ENCODE measurements around the gene BACH2.

Gene BACH2

GRCh38 chr6:90219209-90219985 lies 77.2 kb downstream of the BACH2 start:
- H3K27ac ChIP-seq (ENCODE audit: low read length, poor library complexity, severe bottlenecking): peak overlapping the region; percentile 96
- peak overlapping the region in 1 of 2 experiments; percentile 70 for H3K4me3 ChIP-seq (ENCODE audit: insufficient read depth in 1 of 2, low read depth in 1 of 2, low read length in 2 of 2)
- peak overlapping the region in 1 of 2 experiments; percentile 6 for H3K4ac ChIP-seq (ENCODE audit: low read depth in 1 of 2, low read length in 2 of 2)
- no peak overlapping the region for H3K14ac ChIP-seq (ENCODE audit: low read length in 2 of 2)
- no peaks in the 10 kb centered on the region for H3K79me1 ChIP-seq (replicated peaks; ENCODE audit: low read length, poor library complexity, severe bottlenecking)
- no peaks in the 10 kb centered on the region for H3K36me3 ChIP-seq (ENCODE audit: control insufficient read depth in 1 of 2, insufficient read depth in 2 of 2, low read depth in 1 of 2, low read length in 2 of 2)
- H3K4me2 ChIP-seq (ENCODE audit: low read length, poor library complexity, severe bottlenecking): peak overlapping the region; percentile 1
- no peak overlapping the region for H4K91ac ChIP-seq (ENCODE audit: low read length)
- H2AFZ ChIP-seq (ENCODE audit: low read depth, low read length): no peak overlapping the region
- no peak overlapping the region for H3K23ac ChIP-seq (ENCODE audit: low read length in 2 of 2)
- H3K9ac ChIP-seq (ENCODE audit: low read length): peak overlapping the region; percentile 95
- no peaks in the 10 kb centered on the region for H3K27me3 ChIP-seq (ENCODE audit: control insufficient read depth in 1 of 2, insufficient read depth in 1 of 2, low read length in 2 of 2)
- peaks cover 12% of the 10 kb centered on the region for H3K4me1 ChIP-seq (ENCODE audit: control insufficient read depth, insufficient read depth, low read depth, low read length)
- WGBS: 17% methylated on average over 14 of the region's 14 CpGs
- peaks cover 6% of the 10 kb centered on the region for H3K9me3 ChIP-seq (ENCODE audit: control insufficient read depth, low read length)
- H2AK5ac ChIP-seq (ENCODE audit: low read length, severe bottlenecking): peak overlapping the region; percentile 12
- H3K18ac ChIP-seq (ENCODE audit: low read depth in 1 of 2, low read length in 2 of 2): peak overlapping the region; percentile 38 to 61
- H2BK15ac ChIP-seq (ENCODE audit: low read depth, poor library complexity, severe bottlenecking): peak overlapping the region; percentile 49
- peak overlapping the region; percentile 2 to 29 for H2BK12ac ChIP-seq (ENCODE audit: low read length in 2 of 2)
- H2BK5ac ChIP-seq (ENCODE audit: low read depth, low read length, poor library complexity, severe bottlenecking): peak overlapping the region; percentile 9
- H4K8ac ChIP-seq (ENCODE audit: low read length): peak overlapping the region; percentile 0
- no peak overlapping the region for H2BK120ac ChIP-seq (ENCODE audit: low read depth, low read length)
- peak; percentile 84 for DNase-seq

GRCh38 chr6:90218959-90219208 lies 77.8 kb downstream of the BACH2 start:
- no CpG with 5 or more reads among the region's 1 CpG for WGBS
- Histone ChIP-seq H3K27me3 (ENCODE audit: control insufficient read depth in 1 of 2, insufficient read depth in 1 of 2, low read length in 2 of 2) (no peaks in the 10 kb centered on the region), H3K4me3 (ENCODE audit: insufficient read depth in 1 of 2, low read depth in 1 of 2, low read length in 2 of 2) (peak overlapping the region in 1 of 2 experiments; percentile 70), H3K18ac (ENCODE audit: low read depth in 1 of 2, low read length in 2 of 2) (peak overlapping the region; percentile 58 to 90), H3K4me2 (ENCODE audit: low read length, poor library complexity, severe bottlenecking) (peak overlapping the region; percentile 44), H3K14ac (ENCODE audit: low read length in 2 of 2) (no peak overlapping the region), H3K9ac (ENCODE audit: low read length) (peak overlapping the region; percentile 95), H3K23ac (ENCODE audit: low read length in 2 of 2) (no peak overlapping the region), H3K79me1 (replicated peaks; ENCODE audit: low read length, poor library complexity, severe bottlenecking) (no peaks in the 10 kb centered on the region), H2AK5ac (ENCODE audit: low read length, severe bottlenecking) (peak overlapping the region; percentile 19), H2BK15ac (ENCODE audit: low read depth, poor library complexity, severe bottlenecking) (no peak overlapping the region), H2BK120ac (ENCODE audit: low read depth, low read length) (peak overlapping the region; percentile 62), H4K91ac (ENCODE audit: low read length) (peak overlapping the region; percentile 87), H3K4me1 (ENCODE audit: control insufficient read depth, insufficient read depth, low read depth, low read length) (peaks cover 12% of the 10 kb centered on the region), H2BK12ac (ENCODE audit: low read length in 2 of 2) (peak overlapping the region; percentile 29 to 51), H2AFZ (ENCODE audit: low read depth, low read length) (no peak overlapping the region), H3K27ac (ENCODE audit: low read length, poor library complexity, severe bottlenecking) (peak overlapping the region; percentile 96), H4K8ac (ENCODE audit: low read length) (peak overlapping the region; percentile 99), H2BK5ac (ENCODE audit: low read depth, low read length, poor library complexity, severe bottlenecking) (peak overlapping the region; percentile 39), H3K4ac (ENCODE audit: low read depth in 1 of 2, low read length in 2 of 2) (peak overlapping the region; percentile 13 to 57), H3K36me3 (ENCODE audit: control insufficient read depth in 1 of 2, insufficient read depth in 2 of 2, low read depth in 1 of 2, low read length in 2 of 2) (no peaks in the 10 kb centered on the region), H3K9me3 (ENCODE audit: control insufficient read depth, low read length) (peaks cover 6% of the 10 kb centered on the region)
- DNase-seq: no peak

GRCh38 chr6:90217506-90218127 lies 79.0 kb downstream of the BACH2 start:
- Histone ChIP-seq H3K79me1 (replicated peaks; ENCODE audit: low read length, poor library complexity, severe bottlenecking) (no peaks in the 10 kb centered on the region), H2BK12ac (ENCODE audit: low read length in 2 of 2) (peak overlapping the region in 1 of 2 experiments; percentile 28), H4K8ac (ENCODE audit: low read length) (peak overlapping the region; percentile 66), H3K4me3 (ENCODE audit: insufficient read depth in 1 of 2, low read depth in 1 of 2, low read length in 2 of 2) (peak overlapping the region in 1 of 2 experiments; percentile 72), H3K27me3 (ENCODE audit: control insufficient read depth in 1 of 2, insufficient read depth in 1 of 2, low read length in 2 of 2) (no peaks in the 10 kb centered on the region), H2BK15ac (ENCODE audit: low read depth, poor library complexity, severe bottlenecking) (no peak overlapping the region), H3K14ac (ENCODE audit: low read length in 2 of 2) (no peak overlapping the region), H3K9me3 (ENCODE audit: control insufficient read depth, low read length) (no peaks in the 10 kb centered on the region), H3K23ac (ENCODE audit: low read length in 2 of 2) (no peak overlapping the region), H2BK120ac (ENCODE audit: low read depth, low read length) (peak overlapping the region; percentile 8), H3K36me3 (ENCODE audit: control insufficient read depth in 1 of 2, insufficient read depth in 2 of 2, low read depth in 1 of 2, low read length in 2 of 2) (no peaks in the 10 kb centered on the region), H3K4me2 (ENCODE audit: low read length, poor library complexity, severe bottlenecking) (peak overlapping the region; percentile 8), H2AK5ac (ENCODE audit: low read length, severe bottlenecking) (no peak overlapping the region), H4K91ac (ENCODE audit: low read length) (no peak overlapping the region), H2AFZ (ENCODE audit: low read depth, low read length) (no peak overlapping the region), H3K27ac (ENCODE audit: low read length, poor library complexity, severe bottlenecking) (peak overlapping the region; percentile 96), H3K9ac (ENCODE audit: low read length) (peak overlapping the region; percentile 95), H3K4me1 (ENCODE audit: control insufficient read depth, insufficient read depth, low read depth, low read length) (peaks cover 12% of the 10 kb centered on the region), H3K4ac (ENCODE audit: low read depth in 1 of 2, low read length in 2 of 2) (peak overlapping the region in 1 of 2 experiments; percentile 14), H2BK5ac (ENCODE audit: low read depth, low read length, poor library complexity, severe bottlenecking) (peak overlapping the region; percentile 73), H3K18ac (ENCODE audit: low read depth in 1 of 2, low read length in 2 of 2) (peak overlapping the region; percentile 29 to 60)
- DNase-seq: no peak
- WGBS: 53% methylated on average over 3 of the region's 6 CpGs
